B cell (primary cell): ENCODE measurements around the gene TRPV2. TPM values are rescaled to one million over a fixed set of nuclear protein-coding genes. Genes with fewer than 3 reads are reported as not detected.
"Not testable (repeated sequence)": the region's sequence is repeated elsewhere in the genome, so short reads cannot be mapped to it uniquely, and the experiment has no call there.

Source experiments
- ATAC-seq: fragments of 200-7000 bp; cut with Tn5 transposase; one replicate; pipeline ENCODE4 v1.10.0; 2021; ENCODE audit warnings: low read depth, mild to moderate bottlenecking, moderate number of reproducible peaks, moderate library complexity
- CTCF ChIA-PET: fragments of 350-600 bp; sonication (Branson Sonifier 250); formaldehyde crosslinking; loops from one replicate; lab custom pipeline; 2021; ENCODE audit warnings: antibody characterized with exemption, inconsistent platforms; lab: Charles Lee
- POLR2A ChIA-PET: fragments of 350-600 bp; sonication (Branson Sonifier 250); formaldehyde crosslinking; loops from one replicate; lab custom pipeline; 2021; ENCODE audit warnings: antibody characterized with exemption; lab: Charles Lee
- DNase-seq: peaks from one replicate; pipeline ENCODE4 v3.0.0; 2013
- H2AFZ ChIP-seq: 2 replicates; pipeline ENCODE4 v1.6.1; 2012; ENCODE audit warnings: mild to moderate bottlenecking, low read depth, low read length; ENCODE audit not compliant: insufficient read depth, poor library complexity, severe bottlenecking
- H3K27ac ChIP-seq, 2 donors: 1 replicate in 1 of 2; 2 replicates in 1 of 2; pipeline ENCODE4 v1.5.1; 2012 to 2013; ENCODE audit warnings: low read length in 2 of 2, mild to moderate bottlenecking in 2 of 2, moderate library complexity in 1 of 2
- H3K27me3 ChIP-seq, 4 experiments: fragments of 200-600 bp in 1 of 4; sonication (generic) in 1 of 4; replicated peaks in 1 of 4; 1 replicate in 2 of 4; 2 replicates in 2 of 4; pipeline versions ENCODE4 v1.6.1 to v1.7.0; 2013 to 2016; ENCODE audit warnings: low read length in 3 of 4, mild to moderate bottlenecking in 2 of 4, mixed read lengths in 1 of 4, moderate library complexity in 1 of 4; ENCODE audit not compliant: insufficient read depth in 4 of 4, control insufficient read depth in 3 of 4; ENCODE audit errors: control extremely low read depth in 1 of 4
- H3K36me3 ChIP-seq, 2 experiments: replicated peaks in 1 of 2; 1 replicate in 1 of 2; 2 replicates in 1 of 2; pipeline versions ENCODE4 v1.6.1 to v1.7.1; 2013; ENCODE audit warnings: low read length in 1 of 2; ENCODE audit not compliant: insufficient read depth in 2 of 2, control insufficient read depth in 1 of 2; ENCODE audit errors: control extremely low read depth in 1 of 2, extremely low read depth in 1 of 2
- H3K4me1 ChIP-seq, 2 donors: fragments of 200-600 bp in 1 of 2; sonication (generic) in 1 of 2; 1 replicate in 1 of 2; 2 replicates in 1 of 2; pipeline versions ENCODE4 v1.5.1 to v1.6.1; 2013 to 2017; ENCODE audit warnings: low read length in 2 of 2; ENCODE audit not compliant: control insufficient read depth in 2 of 2, insufficient read depth in 2 of 2
- H3K4me2 ChIP-seq: replicated peaks from 2 replicates; pipeline ENCODE3; 2012; ENCODE audit warnings: mild to moderate bottlenecking, low read depth, low read length; ENCODE audit not compliant: poor library complexity, severe bottlenecking
- H3K4me3 ChIP-seq, 5 experiments: fragments of 200-600 bp in 1 of 5; sonication (generic) in 1 of 5; 1 replicate in 3 of 5; 2 replicates in 2 of 5; pipeline versions ENCODE4 v1.5.1 to v1.7.0; 2011 to 2016; ENCODE audit warnings: low read length in 4 of 5, mild to moderate bottlenecking in 4 of 5, low read depth in 2 of 5, control low read depth in 1 of 5, moderate library complexity in 1 of 5; ENCODE audit not compliant: insufficient read depth in 1 of 5; ENCODE audit errors: control extremely low read depth in 1 of 5, extremely low read depth in 1 of 5
- H3K79me2 ChIP-seq: fragments of 200-600 bp; sonication (generic); one replicate; pipeline ENCODE4 v1.6.0; 2016; ENCODE audit warnings: low read length; ENCODE audit not compliant: control insufficient read depth, insufficient read depth
- H3K9ac ChIP-seq: fragments of 200-600 bp; sonication (generic); 2 replicates; pipeline ENCODE4 v1.6.1; 2017; ENCODE audit warnings: mild to moderate bottlenecking, low read length, moderate library complexity
- H3K9me3 ChIP-seq, 3 donors: one replicate each; pipeline versions ENCODE4 v1.6.1 to v1.7.1; 2013; ENCODE audit warnings: low read length in 2 of 3; ENCODE audit not compliant: control insufficient read depth in 2 of 3, insufficient read depth in 1 of 3; ENCODE audit errors: control extremely low read depth in 1 of 3
- H4K20me1 ChIP-seq: 2 replicates; pipeline ENCODE4 v1.6.0; 2012; ENCODE audit warnings: mild to moderate bottlenecking, low read length; ENCODE audit not compliant: insufficient read depth, control insufficient read depth, poor library complexity, severe bottlenecking
- H3K27ac Mint-ChIP-seq: one replicate; pipeline ENCODE4 v1.8.0; 2021; ENCODE audit warnings: mixed read lengths
- H3K27me3 Mint-ChIP-seq: one replicate; pipeline ENCODE4 v1.8.0; 2021; ENCODE audit warnings: mixed read lengths
- H3K4me1 Mint-ChIP-seq: one replicate; pipeline ENCODE4 v1.8.0; 2021; ENCODE audit warnings: mixed read lengths
- H3K4me3 Mint-ChIP-seq: one replicate; pipeline ENCODE4 v1.8.0; 2021; ENCODE audit warnings: mixed read lengths
- H3K9me3 Mint-ChIP-seq: one replicate; pipeline ENCODE4 v1.8.0; 2022; ENCODE audit warnings: mixed read lengths; ENCODE audit not compliant: insufficient read depth
- CTCF ChIP-seq: fragments of 200-600 bp; IDR thresholded peaks from one replicate; pipeline ENCODE4 v1.8.0; 2022; ENCODE audit warnings: antibody characterized with exemption, mild to moderate bottlenecking
- EZH2 ChIP-seq: IDR thresholded peaks from 2 replicates; pipeline ENCODE4 v1.6.1; 2012; ENCODE audit warnings: borderline replicate concordance, low read depth, mild to moderate bottlenecking, moderate library complexity, low read length; ENCODE audit not compliant: insufficient read depth, poor library complexity, severe bottlenecking
- WGBS: methylation state at CpG from one replicate; pipeline ENCODE4 v1.1.5; 2013; ENCODE audit warnings: missing lambda C conversion rate; ENCODE audit not compliant: insufficient coverage; 5-methylcytosine and 5-hydroxymethylcytosine counted together
- intact Hi-C: fragments of 100-400 bp; cut with micrococcal nuclease; formaldehyde crosslinking; loops from one replicate; pipeline ENCODE4 v1.10.0; 2022
- polyA plus RNA-seq: library from polyadenylated mRNA; depleted of rRNA; stranded (reverse); fragments of >200 nt; gene quantifications from 2 replicates; pipeline ENCODE4 v1.2.3, GENCODE V29; 2012
- total RNA-seq, 2 donors: library from RNA; stranded (reverse); fragments of 120-200 nt in 1 of 2; gene quantifications; 1 replicate in 1 of 2; 2 replicates in 1 of 2; pipeline versions ENCODE4 v1.2.3 to v1.2.4, GENCODE V29; 2013 to 2022

Gene TRPV2
- total and polyA plus RNA-seq, 2 donors (not counting 1 experiment from before 2014, with no cell fraction given) = 58.6 to 89.0 TPM

DNA sequence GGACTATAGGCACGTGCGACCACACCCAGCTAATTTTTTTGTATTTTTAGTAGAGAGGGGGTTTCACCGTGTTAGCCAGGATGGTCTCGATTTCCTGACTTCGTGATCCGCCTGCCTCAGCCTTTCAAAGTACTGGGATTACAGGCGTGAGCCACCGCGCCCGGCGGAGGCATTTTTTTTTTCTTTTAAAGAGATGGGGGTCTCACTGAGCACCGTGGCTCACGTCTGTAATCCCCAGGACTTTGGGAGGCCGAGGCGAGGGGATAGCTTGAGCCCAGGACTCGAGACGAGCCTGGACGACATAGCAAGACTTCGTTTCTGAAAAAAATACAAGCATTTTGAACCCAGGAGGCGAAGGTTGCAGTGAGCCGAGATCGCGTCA lies 29.3 kb upstream of the TRPV2 start:
- peak overlapping the region; percentile 91 for H3K4me3 Mint-ChIP-seq
- H3K27ac Mint-ChIP-seq = not testable (repeated sequence)
- H2AFZ ChIP-seq = peak overlapping the region; percentile 88

DNA sequence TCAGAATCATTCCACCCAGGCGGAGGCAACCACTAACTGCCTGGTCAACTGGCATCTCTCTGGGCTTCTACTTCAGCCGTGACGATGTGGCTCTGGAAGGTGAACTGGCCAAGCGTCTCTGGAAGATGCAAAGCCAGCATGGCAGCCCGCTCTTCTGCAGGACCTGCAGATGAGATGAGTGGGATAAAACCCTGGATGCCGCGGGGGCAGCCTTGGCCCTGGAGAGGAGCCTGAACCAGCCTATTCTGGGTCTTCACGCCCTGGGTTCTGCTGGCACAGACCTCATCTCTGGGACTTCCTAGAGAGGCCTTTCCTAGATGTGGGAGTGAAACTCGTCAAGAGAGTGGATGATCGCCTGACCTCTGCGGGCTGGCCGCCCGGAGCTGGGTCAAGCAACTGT lies 23.9 kb upstream of the TRPV2 start:
- Histone ChIP-seq H3K9me3 (no peaks in the 10 kb centered on the region), H3K9ac (no peak overlapping the region), H3K27me3 (peaks cover 0 to 2% (median 0%) of the 10 kb centered on the region in 4 experiments), H4K20me1 (no peaks in the 10 kb centered on the region), H3K36me3 (no peaks in the 10 kb centered on the region), H3K4me2 (no peak overlapping the region), H3K4me1 (peaks cover under 1 to 10% of the 10 kb centered on the region in 2 donors), H3K4me3 (no peak overlapping the region), H3K27ac (no peak overlapping the region), H2AFZ (no peak overlapping the region), H3K79me2 (peaks cover 1% of the 10 kb centered on the region)
- ATAC-seq (no peak), DNase-seq (no peak)
- H3K4me1 Mint-ChIP-seq = peaks cover 8% of the 10 kb centered on the region
- H3K27me3 Mint-ChIP-seq = peaks cover 4% of the 10 kb centered on the region
- no peak overlapping the region for H3K4me3 Mint-ChIP-seq
- CTCF ChIA-PET = interaction anchor here (1.4 kb wide), 1 partner anchor 39 kb away, joined by 3 read pairs; no protein-coding TSS in a partner anchor
- WGBS = 97% methylated on average over 9 of the region's 13 CpGs
- H3K9me3 Mint-ChIP-seq = no peaks in the 10 kb centered on the region
- POLR2A ChIA-PET = no interaction called here
- H3K27ac Mint-ChIP-seq = no peak overlapping the region
- TF ChIP-seq EZH2 = no peak
- no peak for TF ChIP-seq CTCF
- intact Hi-C loops = no loop called here

More for the DNA sequence above, 29.3 kb upstream of the TRPV2 start:
- WGBS = 34% methylated on average over 17 of the region's 23 CpGs
- H3K9ac ChIP-seq = peak overlapping the region; percentile 67
- H3K27me3 ChIP-seq, H3K9me3 Mint-ChIP-seq, H3K27me3 Mint-ChIP-seq, ATAC-seq, DNase-seq, H3K27ac ChIP-seq, H3K9me3 ChIP-seq: not testable (repeated sequence)
- peak overlapping the region in 4 of 5 experiments; percentile 54 to 69 (median 62) for H3K4me3 ChIP-seq
- peak overlapping the region; percentile 88 for H3K4me2 ChIP-seq
- intact Hi-C loops = loop anchor here (1.0 kb wide), 2 partner anchors 29 to 52 kb away; partner anchors contain the start of gene TRPV2
- peaks cover 33% of the 10 kb centered on the region for H4K20me1 ChIP-seq
- peaks cover 48% of the 10 kb centered on the region for H3K4me1 Mint-ChIP-seq
- H3K79me2 ChIP-seq = peaks cover 42% of the 10 kb centered on the region
- peaks cover 35 to 52% of the 10 kb centered on the region in 2 donors for H3K4me1 ChIP-seq
- CTCF ChIA-PET = interaction anchor here (0.7 to 4.6 kb wide), 12 partner anchors 9 to 136 kb away, joined by 3 to 34 read pairs (median 5); partner anchors contain the start of gene TRPV2
- POLR2A ChIA-PET = interaction anchor here (0.7 to 1.7 kb wide), 2 partner anchors 24 to 30 kb away, joined by 4 to 17 read pairs; partner anchors contain the start of gene TRPV2
- peaks cover 0 to 17% of the 10 kb centered on the region in 2 experiments for H3K36me3 ChIP-seq

DNA sequence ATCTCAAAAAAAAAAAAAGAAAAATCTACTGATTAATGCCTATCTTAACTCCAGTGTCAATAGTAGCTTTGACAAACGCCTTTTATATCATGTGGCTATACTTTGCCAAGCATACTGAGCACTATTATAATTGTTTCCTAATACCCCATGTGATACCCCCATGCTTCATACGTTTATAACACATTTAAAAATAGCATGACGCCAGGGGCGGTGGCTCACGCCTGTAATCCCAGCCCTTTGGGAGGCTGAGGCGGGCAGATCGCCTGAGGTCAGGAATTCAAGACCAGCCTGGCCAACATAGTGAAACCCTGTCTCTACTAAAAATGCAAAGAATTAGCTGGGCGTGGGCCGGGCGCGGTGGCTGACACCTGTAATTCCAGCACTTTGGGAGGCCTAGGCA lies 22.9 kb upstream of the TRPV2 start:
- POLR2A ChIA-PET, H2AFZ ChIP-seq, H3K27ac Mint-ChIP-seq, H3K9me3 ChIP-seq, H3K4me3 Mint-ChIP-seq, H3K36me3 ChIP-seq, H3K9me3 Mint-ChIP-seq, CTCF ChIA-PET, H3K27me3 Mint-ChIP-seq, H4K20me1 ChIP-seq, H3K4me1 Mint-ChIP-seq, intact Hi-C loops, H3K9ac ChIP-seq, DNase-seq, H3K4me1 ChIP-seq, H3K4me3 ChIP-seq, H3K27ac ChIP-seq, H3K27me3 ChIP-seq, ATAC-seq, H3K4me2 ChIP-seq, H3K79me2 ChIP-seq: not testable (repeated sequence)
- WGBS = 100% methylated on average over 4 of the region's 11 CpGs
